Measurements from ENCODE around the gene TSHZ2.

Gene TSHZ2

GRCh38 chr20:53033176-53033575, 61.0 kb downstream of the TSHZ2 start:
- DNase-seq: no peak

GRCh38 chr20:53034899-53035298, 62.7 kb downstream of the TSHZ2 start:
- no peak for DNase-seq

GRCh38 chr20:53036992-53037391, 64.8 kb downstream of the TSHZ2 start:
- no peak for DNase-seq

- DNase-seq: no peak
These were observed 65.5 kb downstream of the TSHZ2 start for GRCh38 chr20:53037621-53038020.

GRCh38 chr20:53038299-53038698, 66.1 kb downstream of the TSHZ2 start:
- no peak for DNase-seq

- DNase-seq: no peak
These were observed 68.8 kb downstream of the TSHZ2 start for GRCh38 chr20:53040693-53041589.

- DNase-seq: no peak
These were observed 70.4 kb downstream of the TSHZ2 start for GRCh38 chr20:53042521-53042920.

GRCh38 chr20:53044296-53044695, 72.1 kb downstream of the TSHZ2 start:
- no peak for DNase-seq

GRCh38 chr20:53045941-53046340, 73.8 kb downstream of the TSHZ2 start:
- no peak for DNase-seq

- DNase-seq: no peak
These were observed 75.0 kb downstream of the TSHZ2 start for GRCh38 chr20:53047203-53047602.

- DNase-seq: no peak
These were observed 76.2 kb downstream of the TSHZ2 start for GRCh38 chr20:53048387-53048786.

GRCh38 chr20:53050338-53050737, 78.2 kb downstream of the TSHZ2 start:
- no peak for DNase-seq

GRCh38 chr20:53052380-53052779, 80.2 kb downstream of the TSHZ2 start:
- DNase-seq: no peak

- DNase-seq: no peak
These were observed 81.4 kb downstream of the TSHZ2 start for GRCh38 chr20:53053595-53053994.

GRCh38 chr20:53055367-53056067, 83.4 kb downstream of the TSHZ2 start:
- DNase-seq: no peak

- no peak for DNase-seq
These were observed 85.4 kb downstream of the TSHZ2 start for GRCh38 chr20:53057579-53057978.

GRCh38 chr20:53059848-53060247, 87.7 kb downstream of the TSHZ2 start:
- DNase-seq: no peak

GRCh38 chr20:53061192-53062108, 89.3 kb downstream of the TSHZ2 start:
- DNase-seq: no peak

GRCh38 chr20:53064935-53065334, 92.8 kb downstream of the TSHZ2 start:
- no peak for DNase-seq

GRCh38 chr20:53068241-53068640, 96.1 kb downstream of the TSHZ2 start:
- DNase-seq: no peak

- DNase-seq: no peak
These were observed 97.0 kb downstream of the TSHZ2 start for GRCh38 chr20:53069132-53069531.

GRCh38 chr20:53070224-53070623, 98.1 kb downstream of the TSHZ2 start:
- no peak for DNase-seq

- DNase-seq: no peak
These were observed 98.7 kb downstream of the TSHZ2 start for GRCh38 chr20:53070706-53071392.

All from DMS79 (cell line).